HepG2 (cell line): ENCODE results near the gene TMUB1. TPM values are rescaled to one million over a fixed set of nuclear protein-coding genes. Genes with fewer than 3 reads are reported as not detected.

Source experiments
- AGO2 ChIP-seq: fragments of 200-400 bp; formaldehyde crosslinking; optimal IDR thresholded peaks from 2 replicates; pipeline ENCODE3; 2017; ENCODE audit warnings: mild to moderate bottlenecking, low read depth, low read length, moderate library complexity
- CREB1 ChIP-seq, 2 experiments: fragments of 450-650 bp in 1 of 2; IDR thresholded peaks; 2 replicates each; pipeline ENCODE4 v1.6.1; 2016 to 2017; ENCODE audit warnings: control low read depth in 1 of 2, mild to moderate bottlenecking in 1 of 2, missing compliant biosample characterization in 1 of 2, missing genetic modification characterization in 1 of 2
- ELF1 ChIP-seq: sonication (generic); formaldehyde crosslinking; IDR thresholded peaks from 2 replicates; pipeline ENCODE4 v1.4.0; 2020; ENCODE audit warnings: missing genetic modification reagents
- HMGXB4 ChIP-seq, 2 experiments: sonication (generic) in 1 of 2; formaldehyde crosslinking in 1 of 2; IDR thresholded peaks; 2 replicates each; pipeline versions ENCODE4 v1.4.0 to v1.6.1; 2018 to 2020; ENCODE audit warnings: missing genetic modification reagents in 2 of 2, borderline replicate concordance in 1 of 2, low read depth in 1 of 2, mild to moderate bottlenecking in 1 of 2, missing biosample characterization in 1 of 2
- ISX ChIP-seq: sonication (generic); formaldehyde crosslinking; conservative IDR thresholded peaks from 2 replicates; pipeline ENCODE4 v1.5.0; 2020; ENCODE audit warnings: missing genetic modification reagents
- KDM5B ChIP-seq: sonication (generic); formaldehyde crosslinking; IDR thresholded peaks from 2 replicates; pipeline ENCODE4 v1.4.0; 2020; ENCODE audit warnings: missing genetic modification reagents, mild to moderate bottlenecking, borderline replicate concordance
- MTF2 ChIP-seq: sonication (generic); formaldehyde crosslinking; IDR thresholded peaks from 2 replicates; pipeline ENCODE4 v1.5.0; 2020; ENCODE audit warnings: missing genetic modification reagents, borderline replicate concordance
- PCBP1 ChIP-seq: fragments of 200-400 bp; formaldehyde crosslinking; IDR thresholded peaks from 2 replicates; pipeline ENCODE4 v1.6.1; 2017; ENCODE audit warnings: mild to moderate bottlenecking, low read depth, low read length, borderline replicate concordance
- PPARG ChIP-seq: conservative IDR thresholded peaks from 2 replicates; pipeline ENCODE4 v1.6.1; 2016; ENCODE audit warnings: missing biosample characterization, missing genetic modification reagents
- REPIN1 ChIP-seq: sonication (generic); formaldehyde crosslinking; IDR thresholded peaks from 2 replicates; pipeline ENCODE4 v1.8.0; 2022; ENCODE audit warnings: missing genetic modification reagents, low read depth, mild to moderate bottlenecking, borderline replicate concordance
- STAG1 ChIP-seq: sonication (generic); formaldehyde crosslinking; IDR thresholded peaks from 2 replicates; pipeline ENCODE4 v1.4.0; 2020; ENCODE audit warnings: missing genetic modification reagents
- THAP11 ChIP-seq: IDR thresholded peaks from 2 replicates; pipeline ENCODE4 v1.6.1; 2016; ENCODE audit warnings: missing biosample characterization, missing genetic modification reagents
- TP53 ChIP-seq: sonication (generic); formaldehyde crosslinking; conservative IDR thresholded peaks from 2 replicates; pipeline ENCODE4 v1.4.0; 2020; ENCODE audit warnings: missing genetic modification reagents
- ZNF180 ChIP-seq: sonication (generic); formaldehyde crosslinking; IDR thresholded peaks from 2 replicates; pipeline ENCODE4 v1.4.0; 2020; ENCODE audit warnings: low read depth, missing genetic modification reagents, borderline replicate concordance
- ZNF605 ChIP-seq: sonication (generic); formaldehyde crosslinking; IDR thresholded peaks from 2 replicates; pipeline ENCODE4 v1.8.0; 2022; ENCODE audit warnings: mild to moderate bottlenecking, missing genetic modification reagents
- ZNF850 ChIP-seq: sonication (generic); formaldehyde crosslinking; conservative IDR thresholded peaks from 2 replicates; pipeline ENCODE4 v1.9.0; 2021; ENCODE audit warnings: mild to moderate bottlenecking, missing genetic modification reagents
- polyA plus RNA-seq, 8 experiments: library from polyadenylated mRNA; depleted of rRNA in 3 of 8; stranded (reverse) in 7 of 8; unstranded in 1 of 8; fragments of >200 nt; fragmentation: Illumina TruSeq in 4 of 8; extraction: Trizol in 4 of 8; gene quantifications; 2 replicates each; pipeline versions ENCODE4 v1.2.1 to v1.2.3, GENCODE V29; 2011 to 2016; ENCODE audit warnings: low read depth in 4 of 8, missing spikeins in 1 of 8, mixed read lengths in 1 of 8; ENCODE audit not compliant: insufficient read depth in 1 of 8
- total RNA-seq, 5 experiments: library from RNA; depleted of rRNA; stranded (reverse); fragments of >200 nt; fragmentation: Illumina TruSeq; extraction: Trizol; gene quantifications; 2 replicates each; pipeline ENCODE4 v1.2.3, GENCODE V29; 2016; ENCODE audit warnings: low read depth in 1 of 5
- TF ChIP-seq, protein P1 (sequence below): sonication (generic); formaldehyde crosslinking; IDR thresholded peaks from 2 replicates; pipeline ENCODE4 v1.9.0; 2022; ENCODE audit warnings: missing genetic modification reagents, mild to moderate bottlenecking, borderline replicate concordance
- TF ChIP-seq, protein P2 (sequence below): sonication (generic); formaldehyde crosslinking; IDR thresholded peaks from 2 replicates; pipeline ENCODE4 v1.5.0; 2020; ENCODE audit warnings: mild to moderate bottlenecking, missing genetic modification reagents
- TF ChIP-seq, protein P3 (sequence below), 2 experiments: IDR thresholded peaks; 2 replicates each; pipeline ENCODE4 v1.6.1; 2011 to 2012; ENCODE audit warnings: low read length in 2 of 2, borderline replicate concordance in 1 of 2, low read depth in 1 of 2, mild to moderate bottlenecking in 1 of 2, moderate library complexity in 1 of 2

The TMUB1 gene
- total and polyA plus RNA-seq, 2 of the 13 experiments (the other 11 are each of a cell fraction or from before 2014, with no cell fraction given): 44.8 to 51.6 TPM

DNA sequence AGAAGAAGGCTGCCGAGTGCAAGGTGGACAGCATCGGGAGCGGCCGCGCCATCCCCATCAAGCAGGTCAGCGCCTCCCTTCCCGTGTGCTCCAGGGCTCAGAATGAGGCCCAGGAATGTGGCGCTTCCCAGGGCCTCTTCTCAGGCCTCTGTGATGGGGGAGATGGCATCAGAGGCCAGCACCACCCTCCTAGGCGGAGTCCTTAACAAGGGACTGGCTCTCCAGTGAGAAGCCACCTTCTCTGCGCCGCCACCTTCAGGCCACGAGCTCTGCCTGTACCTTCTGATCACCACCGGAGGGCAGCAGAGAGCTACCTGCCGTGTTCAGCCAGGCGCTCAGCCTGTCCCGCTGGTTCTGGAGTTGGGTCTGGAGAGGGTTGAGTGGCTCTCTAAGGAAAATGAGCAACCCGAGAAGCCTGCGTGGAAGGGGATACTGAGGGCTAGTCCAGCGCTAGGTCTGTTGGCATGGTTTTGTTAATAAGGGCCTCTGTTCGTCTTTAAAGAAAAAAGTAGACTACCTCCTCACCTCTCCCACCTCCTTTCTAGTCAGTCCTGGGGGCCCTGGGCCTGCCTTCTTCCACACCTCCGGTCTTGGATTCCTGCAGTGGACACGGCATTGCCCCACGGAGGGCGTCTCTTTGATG lies 40.6 kb upstream of the TMUB1 start (continued):
- TF ChIP-seq, protein P1, sequence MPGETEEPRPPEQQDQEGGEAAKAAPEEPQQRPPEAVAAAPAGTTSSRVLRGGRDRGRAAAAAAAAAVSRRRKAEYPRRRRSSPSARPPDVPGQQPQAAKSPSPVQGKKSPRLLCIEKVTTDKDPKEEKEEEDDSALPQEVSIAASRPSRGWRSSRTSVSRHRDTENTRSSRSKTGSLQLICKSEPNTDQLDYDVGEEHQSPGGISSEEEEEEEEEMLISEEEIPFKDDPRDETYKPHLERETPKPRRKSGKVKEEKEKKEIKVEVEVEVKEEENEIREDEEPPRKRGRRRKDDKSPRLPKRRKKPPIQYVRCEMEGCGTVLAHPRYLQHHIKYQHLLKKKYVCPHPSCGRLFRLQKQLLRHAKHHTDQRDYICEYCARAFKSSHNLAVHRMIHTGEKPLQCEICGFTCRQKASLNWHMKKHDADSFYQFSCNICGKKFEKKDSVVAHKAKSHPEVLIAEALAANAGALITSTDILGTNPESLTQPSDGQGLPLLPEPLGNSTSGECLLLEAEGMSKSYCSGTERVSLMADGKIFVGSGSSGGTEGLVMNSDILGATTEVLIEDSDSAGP (CRISPR knock-in tag): no peak; the same call in 1 of the 2 replicates
- TF ChIP-seq ZNF180 (CRISPR knock-in tag) (no peak), PPARG (CRISPR knock-in tag) (no peak), ISX (CRISPR knock-in tag) (no peak), PCBP1 (0 out of 2 replicates have a peak, but pooled peaks have one; percentile 22), STAG1 (peak; percentile 86), CREB1 (IDR thresholded peaks at IDR 0.05) (no peak), CREB1 (CRISPR knock-in tag; IDR thresholded peaks at IDR 0.05) (no peak), KDM5B (CRISPR knock-in tag) (peak; percentile 31; the same call in 1 of the 2 replicates), TP53 (CRISPR knock-in tag) (no peak), MTF2 (CRISPR knock-in tag) (no peak), REPIN1 (CRISPR knock-in tag) (no peak), ELF1 (CRISPR knock-in tag) (0 out of 2 replicates have a peak, but pooled peaks have one; percentile 15), ZNF850 (CRISPR knock-in tag) (no peak), ZNF605 (no peak), AGO2 (no peak), HMGXB4 (CRISPR knock-in tag; IDR thresholded peaks at IDR 0.05; ENCODE audit: borderline replicate concordance in 1 of 2, low read depth in 1 of 2) (peak in 1 of 2 experiments; percentile 53; a peak in 3 of 4 replicates), THAP11 (CRISPR knock-in tag) (peak; percentile 35; the same call in 1 of the 2 replicates)
- TF ChIP-seq, protein P2, sequence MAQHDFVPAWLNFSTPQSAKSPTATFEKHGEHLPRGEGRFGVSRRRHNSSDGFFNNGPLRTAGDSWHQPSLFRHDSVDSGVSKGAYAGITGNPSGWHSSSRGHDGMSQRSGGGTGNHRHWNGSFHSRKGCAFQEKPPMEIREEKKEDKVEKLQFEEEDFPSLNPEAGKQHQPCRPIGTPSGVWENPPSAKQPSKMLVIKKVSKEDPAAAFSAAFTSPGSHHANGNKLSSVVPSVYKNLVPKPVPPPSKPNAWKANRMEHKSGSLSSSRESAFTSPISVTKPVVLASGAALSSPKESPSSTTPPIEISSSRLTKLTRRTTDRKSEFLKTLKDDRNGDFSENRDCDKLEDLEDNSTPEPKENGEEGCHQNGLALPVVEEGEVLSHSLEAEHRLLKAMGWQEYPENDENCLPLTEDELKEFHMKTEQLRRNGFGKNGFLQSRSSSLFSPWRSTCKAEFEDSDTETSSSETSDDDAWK (CRISPR knock-in tag): no peak
- TF ChIP-seq, protein P3, sequence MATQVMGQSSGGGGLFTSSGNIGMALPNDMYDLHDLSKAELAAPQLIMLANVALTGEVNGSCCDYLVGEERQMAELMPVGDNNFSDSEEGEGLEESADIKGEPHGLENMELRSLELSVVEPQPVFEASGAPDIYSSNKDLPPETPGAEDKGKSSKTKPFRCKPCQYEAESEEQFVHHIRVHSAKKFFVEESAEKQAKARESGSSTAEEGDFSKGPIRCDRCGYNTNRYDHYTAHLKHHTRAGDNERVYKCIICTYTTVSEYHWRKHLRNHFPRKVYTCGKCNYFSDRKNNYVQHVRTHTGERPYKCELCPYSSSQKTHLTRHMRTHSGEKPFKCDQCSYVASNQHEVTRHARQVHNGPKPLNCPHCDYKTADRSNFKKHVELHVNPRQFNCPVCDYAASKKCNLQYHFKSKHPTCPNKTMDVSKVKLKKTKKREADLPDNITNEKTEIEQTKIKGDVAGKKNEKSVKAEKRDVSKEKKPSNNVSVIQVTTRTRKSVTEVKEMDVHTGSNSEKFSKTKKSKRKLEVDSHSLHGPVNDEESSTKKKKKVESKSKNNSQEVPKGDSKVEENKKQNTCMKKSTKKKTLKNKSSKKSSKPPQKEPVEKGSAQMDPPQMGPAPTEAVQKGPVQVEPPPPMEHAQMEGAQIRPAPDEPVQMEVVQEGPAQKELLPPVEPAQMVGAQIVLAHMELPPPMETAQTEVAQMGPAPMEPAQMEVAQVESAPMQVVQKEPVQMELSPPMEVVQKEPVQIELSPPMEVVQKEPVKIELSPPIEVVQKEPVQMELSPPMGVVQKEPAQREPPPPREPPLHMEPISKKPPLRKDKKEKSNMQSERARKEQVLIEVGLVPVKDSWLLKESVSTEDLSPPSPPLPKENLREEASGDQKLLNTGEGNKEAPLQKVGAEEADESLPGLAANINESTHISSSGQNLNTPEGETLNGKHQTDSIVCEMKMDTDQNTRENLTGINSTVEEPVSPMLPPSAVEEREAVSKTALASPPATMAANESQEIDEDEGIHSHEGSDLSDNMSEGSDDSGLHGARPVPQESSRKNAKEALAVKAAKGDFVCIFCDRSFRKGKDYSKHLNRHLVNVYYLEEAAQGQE (IDR thresholded peaks at IDR 0.05; ENCODE audit: borderline replicate concordance in 1 of 2, low read depth in 1 of 2, low read length in 2 of 2): no peak
